SK-MEL-5 (cell line): Measurements from ENCODE around the gene NRGN. TPM values are rescaled to one million over a fixed set of nuclear protein-coding genes. Genes with fewer than 3 reads are reported as not detected.

Experiments used
- DNase-seq: peaks from one replicate; pipeline ENCODE4 v3.0.0-alpha.2; 2016; ENCODE audit warnings: low read depth, low spot score
- in situ Hi-C: cut with HindIII; loops from 2 replicates; pipeline ENCODE4 v1.10.0; 2016; ENCODE audit warnings: low sequenced_read_pairs, high pct_unique_total_duplicates, low pct_unique_long_range_greater_than_20kb
- total RNA-seq: library from RNA; depleted of rRNA; stranded (reverse); fragments of >200 nt; shearing (Covaris generic); gene quantifications from 2 replicates; pipeline ENCODE4 v1.2.3, GENCODE V29; 2014

NRGN gene
- total RNA-seq, 1 experiment from 2014 or later: 0.87 TPM

- DNase-seq: no peak
- in situ Hi-C loops: no loop called here
Measured at GRCh38 chr11:124752471-124753102, 12.8 kb downstream of the NRGN start.

- in situ Hi-C loops: no loop called here
- no peak for DNase-seq
Measured at GRCh38 chr11:124753205-124753604, 13.5 kb downstream of the NRGN start.

GRCh38 chr11:124753624-124754023, 13.9 kb downstream of the NRGN start:
- in situ Hi-C loops: no loop called here
- no peak for DNase-seq

GRCh38 chr11:124754309-124754708, 14.6 kb downstream of the NRGN start:
- no peak for DNase-seq
- in situ Hi-C loops: no loop called here

GRCh38 chr11:124754710-124755109, 15.0 kb downstream of the NRGN start:
- in situ Hi-C loops: no loop called here
- DNase-seq: no peak

- in situ Hi-C loops: no loop called here
- no peak for DNase-seq
Measured at GRCh38 chr11:124756033-124756752, 16.5 kb downstream of the NRGN start.

- in situ Hi-C loops: no loop called here
- DNase-seq: no peak
Measured at GRCh38 chr11:124756753-124757227, 17.0 kb downstream of the NRGN start.

GRCh38 chr11:124757320-124757719, 17.6 kb downstream of the NRGN start:
- DNase-seq: no peak
- in situ Hi-C loops: no loop called here

GRCh38 chr11:124758355-124759265, 18.9 kb downstream of the NRGN start:
- in situ Hi-C loops: no loop called here
- DNase-seq: peak; percentile 46

GRCh38 chr11:124759266-124760204, 19.8 kb downstream of the NRGN start:
- in situ Hi-C loops: no loop called here
- DNase-seq: no peak

GRCh38 chr11:124760205-124760652, 20.5 kb downstream of the NRGN start:
- in situ Hi-C loops: no loop called here
- no peak for DNase-seq

- in situ Hi-C loops: no loop called here
- no peak for DNase-seq
Measured at GRCh38 chr11:124760806-124761205, 21.1 kb downstream of the NRGN start.

- in situ Hi-C loops: no loop called here
- DNase-seq: no peak
Measured at GRCh38 chr11:124761301-124762104, 21.8 kb downstream of the NRGN start.

- in situ Hi-C loops: no loop called here
- DNase-seq: no peak
Measured at GRCh38 chr11:124762105-124762623, 22.4 kb downstream of the NRGN start, which contains the start of gene ESAM. ESAM (minus strand) TSS chr11:124762290; CDS start chr11:124762154, 136 bp downstream.

- no peak for DNase-seq
- in situ Hi-C loops: no loop called here
Measured at GRCh38 chr11:124762624-124763155, 22.9 kb downstream of the NRGN start.
